Loucy (cell line): ENCODE results near the gene RGSL1.

Experiments
- H2AFZ ChIP-seq: fragments of 200-600 bp; sonication (generic); 2 replicates; pipeline ENCODE4 v1.6.0; 2016; ENCODE audit warnings: antibody characterized with exemption, mild to moderate bottlenecking, low read length, moderate library complexity
- H3F3A ChIP-seq: fragments of 200-600 bp; 2 replicates; pipeline ENCODE4 v1.6.0; 2016; ENCODE audit warnings: antibody characterized with exemption, low read depth, mild to moderate bottlenecking
- H3K27me3 ChIP-seq: fragments of 200-600 bp; sonication (generic); 2 replicates; pipeline ENCODE4 v1.6.1; 2014; ENCODE audit warnings: low read length, mild to moderate bottlenecking; ENCODE audit not compliant: insufficient read depth, poor library complexity, severe bottlenecking
- H3K36me3 ChIP-seq: fragments of 200-600 bp; sonication (generic); 2 replicates; pipeline ENCODE4 v1.6.1; 2016; ENCODE audit warnings: low read length; ENCODE audit not compliant: insufficient read depth
- H3K4me1 ChIP-seq: fragments of 200-600 bp; sonication (generic); 2 replicates; pipeline ENCODE4 v1.5.1; 2014; ENCODE audit warnings: low read length, mild to moderate bottlenecking; ENCODE audit not compliant: insufficient read depth, poor library complexity, severe bottlenecking
- H3K4me2 ChIP-seq: fragments of 200-600 bp; sonication (generic); 2 replicates; pipeline ENCODE4 v1.6.0; 2014; ENCODE audit warnings: antibody characterized with exemption, low read length, low read depth, mild to moderate bottlenecking; ENCODE audit not compliant: poor library complexity, severe bottlenecking
- H3K4me3 ChIP-seq: fragments of 200-600 bp; sonication (generic); 2 replicates; pipeline ENCODE4 v1.5.1; 2014; ENCODE audit warnings: low read length, mild to moderate bottlenecking, mixed read lengths; ENCODE audit not compliant: poor library complexity, severe bottlenecking
- H3K79me2 ChIP-seq: fragments of 200-600 bp; sonication (generic); 2 replicates; pipeline ENCODE4 v1.6.1; 2014; ENCODE audit warnings: low read length; ENCODE audit not compliant: insufficient read depth
- H3K9ac ChIP-seq: fragments of 200-600 bp; sonication (generic); 2 replicates; pipeline ENCODE4 v1.6.0; 2014; ENCODE audit warnings: mild to moderate bottlenecking, low read depth, low read length, moderate library complexity; ENCODE audit not compliant: poor library complexity, severe bottlenecking
- H3K9me2 ChIP-seq: fragments of 200-600 bp; sonication (generic); replicated peaks from 2 replicates; pipeline ENCODE4 v1.6.1; 2016; ENCODE audit warnings: low read depth, low read length, mixed read lengths
- H3K9me3 ChIP-seq: fragments of 200-600 bp; sonication (generic); 2 replicates; pipeline ENCODE4 v1.6.1; 2014; ENCODE audit warnings: mild to moderate bottlenecking, antibody characterized with exemption, low read length, low read depth; ENCODE audit not compliant: insufficient read depth
- H4K20me1 ChIP-seq: fragments of 200-600 bp; sonication (generic); 2 replicates; pipeline ENCODE4 v1.6.0; 2014; ENCODE audit warnings: antibody characterized with exemption, low read length, mild to moderate bottlenecking; ENCODE audit not compliant: insufficient read depth, poor library complexity, severe bottlenecking
- CTCF ChIP-seq: fragments of 200-600 bp; sonication (generic); conservative IDR thresholded peaks from 2 replicates; pipeline ENCODE4 v1.5.1; 2014; ENCODE audit warnings: mild to moderate bottlenecking, antibody characterized with exemption, low read length
- EZH2phosphoT487 ChIP-seq: fragments of 200-600 bp; IDR thresholded peaks from 2 replicates; pipeline ENCODE4 v1.6.1; 2018; ENCODE audit warnings: antibody characterized with exemption, mild to moderate bottlenecking, moderate library complexity, borderline replicate concordance

Gene RGSL1

GRCh38 chr1:182568647-182569284 lies 118.8 kb downstream of the RGSL1 start:
- Histone ChIP-seq H3K79me2 (no peaks in the 10 kb centered on the region), H3K4me3 (no peak overlapping the region), H3K9me3 (no peaks in the 10 kb centered on the region), H3F3A (no peaks in the 10 kb centered on the region), H3K9me2 (no peaks in the 10 kb centered on the region), H3K4me1 (no peaks in the 10 kb centered on the region), H2AFZ (0 out of 2 replicates have a peak overlapping the region, but pooled peaks have one; percentile 14), H3K4me2 (no peak overlapping the region), H4K20me1 (no peaks in the 10 kb centered on the region), H3K27me3 (no peaks in the 10 kb centered on the region), H3K9ac (no peak overlapping the region), H3K36me3 (no peaks in the 10 kb centered on the region)
- TF ChIP-seq CTCF (no peak), EZH2phosphoT487 (no peak)

GRCh38 chr1:182569939-182570610 lies 120.1 kb downstream of the RGSL1 start:
- Histone ChIP-seq H2AFZ (peak overlapping the region; percentile 65), H3K4me2 (no peak overlapping the region), H3K9me2 (no peaks in the 10 kb centered on the region), H3K27me3 (no peaks in the 10 kb centered on the region), H3K36me3 (peaks cover 6% of the 10 kb centered on the region; the same call in 1 of the 2 replicates), H3K4me1 (no peaks in the 10 kb centered on the region), H3K79me2 (no peaks in the 10 kb centered on the region), H3K9me3 (no peaks in the 10 kb centered on the region), H3K4me3 (no peak overlapping the region), H3F3A (no peaks in the 10 kb centered on the region), H4K20me1 (no peaks in the 10 kb centered on the region), H3K9ac (no peak overlapping the region)
- no peak for TF ChIP-seq EZH2phosphoT487
- TF ChIP-seq CTCF: no peak

- Histone ChIP-seq H4K20me1 (no peaks in the 10 kb centered on the region), H3K4me2 (no peak overlapping the region), H3K79me2 (no peaks in the 10 kb centered on the region), H3F3A (no peaks in the 10 kb centered on the region), H2AFZ (peak overlapping the region; percentile 65), H3K4me3 (no peak overlapping the region), H3K9me3 (no peaks in the 10 kb centered on the region), H3K36me3 (peaks cover 6% of the 10 kb centered on the region; the same call in 1 of the 2 replicates), H3K9me2 (no peaks in the 10 kb centered on the region), H3K27me3 (no peaks in the 10 kb centered on the region), H3K9ac (no peak overlapping the region), H3K4me1 (no peaks in the 10 kb centered on the region)
- TF ChIP-seq CTCF (no peak), EZH2phosphoT487 (no peak)
Observed at GRCh38 chr1:182570611-182570970, 120.6 kb downstream of the RGSL1 start.
